ENCODE data around the gene RBM23.
A peak's percentile ranks its signal among the peaks of the same experiment; 100 is the strongest.
"Not testable (repeated sequence)": the region's sequence is repeated elsewhere in the genome, so short reads cannot be mapped to it uniquely, and the experiment has no call there.

Gene RBM23

DNA sequence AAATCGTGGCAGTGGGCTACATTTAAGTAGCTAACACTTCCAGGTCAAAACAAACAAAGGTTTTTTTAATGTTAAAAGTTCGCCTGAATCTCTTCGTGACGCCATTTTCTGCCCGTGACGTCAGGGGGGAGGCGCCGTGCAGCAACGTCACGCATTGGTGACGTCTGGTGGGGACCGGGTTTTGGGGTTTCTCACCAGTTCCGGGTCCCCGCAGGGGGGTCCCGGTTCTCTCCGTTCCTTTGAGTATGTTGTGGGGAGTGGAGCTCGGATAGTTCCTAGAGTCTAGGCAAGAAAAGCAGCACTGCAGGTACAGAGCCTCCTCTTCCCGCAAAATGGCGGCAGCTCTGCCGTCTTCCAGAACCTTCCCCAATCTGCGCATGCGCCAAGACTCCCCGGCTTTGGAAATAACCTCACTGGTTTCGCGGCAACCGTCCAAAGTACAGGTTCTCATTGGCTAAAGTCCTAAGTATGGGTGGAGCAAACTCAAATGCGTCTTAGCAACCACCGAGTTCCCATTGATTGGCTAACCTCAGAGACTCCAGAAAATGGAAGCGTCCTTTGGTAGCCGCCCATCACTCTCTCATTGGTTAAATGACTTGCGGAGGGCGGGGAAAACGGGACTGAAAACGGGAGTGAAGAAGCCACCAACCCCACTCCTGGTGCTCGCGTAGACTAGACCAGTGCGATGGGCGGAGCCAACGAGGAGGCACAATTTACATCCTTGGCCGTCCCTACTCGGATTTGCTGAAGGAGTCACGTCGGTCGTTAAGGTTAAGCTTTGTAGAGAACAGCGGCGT is at the start of gene RBM23:
Gene RBM23, minus strand, starts transcription at position 346 of the 797 bp plus-strand sequence.
- DNase-seq: peak; percentile 97 to 100

DNA sequence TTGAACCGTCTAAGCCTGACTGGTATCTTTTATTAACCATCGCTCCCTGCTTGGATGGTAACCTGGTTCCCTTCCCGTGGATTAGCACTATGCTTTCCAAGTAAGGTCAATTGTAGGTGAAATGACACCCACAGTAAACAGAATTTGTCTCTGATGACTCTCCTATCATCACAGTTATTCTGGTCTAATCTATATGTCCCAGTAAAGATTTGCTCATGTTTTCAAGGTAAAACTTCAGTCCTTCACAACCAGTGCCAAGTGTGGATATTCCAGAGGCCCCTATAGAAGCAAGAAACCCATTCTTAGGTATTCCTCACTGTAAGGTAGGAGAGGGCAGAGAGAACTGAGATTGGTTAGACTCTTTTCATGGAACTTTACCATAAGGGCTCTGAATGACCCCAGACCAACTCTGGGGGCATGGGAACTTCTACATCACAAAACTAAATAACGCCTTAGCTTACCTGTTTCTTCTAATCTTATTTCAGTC is 47.9 kb upstream of the RBM23 start:
- no peak for DNase-seq

- not testable (repeated sequence) for DNase-seq
These were observed 47.2 kb upstream of the RBM23 start for GRCh38 chr14:22965916-22966782.

- DNase-seq: no peak
These were observed 43.2 kb upstream of the RBM23 start for GRCh38 chr14:22962061-22962676.

DNA sequence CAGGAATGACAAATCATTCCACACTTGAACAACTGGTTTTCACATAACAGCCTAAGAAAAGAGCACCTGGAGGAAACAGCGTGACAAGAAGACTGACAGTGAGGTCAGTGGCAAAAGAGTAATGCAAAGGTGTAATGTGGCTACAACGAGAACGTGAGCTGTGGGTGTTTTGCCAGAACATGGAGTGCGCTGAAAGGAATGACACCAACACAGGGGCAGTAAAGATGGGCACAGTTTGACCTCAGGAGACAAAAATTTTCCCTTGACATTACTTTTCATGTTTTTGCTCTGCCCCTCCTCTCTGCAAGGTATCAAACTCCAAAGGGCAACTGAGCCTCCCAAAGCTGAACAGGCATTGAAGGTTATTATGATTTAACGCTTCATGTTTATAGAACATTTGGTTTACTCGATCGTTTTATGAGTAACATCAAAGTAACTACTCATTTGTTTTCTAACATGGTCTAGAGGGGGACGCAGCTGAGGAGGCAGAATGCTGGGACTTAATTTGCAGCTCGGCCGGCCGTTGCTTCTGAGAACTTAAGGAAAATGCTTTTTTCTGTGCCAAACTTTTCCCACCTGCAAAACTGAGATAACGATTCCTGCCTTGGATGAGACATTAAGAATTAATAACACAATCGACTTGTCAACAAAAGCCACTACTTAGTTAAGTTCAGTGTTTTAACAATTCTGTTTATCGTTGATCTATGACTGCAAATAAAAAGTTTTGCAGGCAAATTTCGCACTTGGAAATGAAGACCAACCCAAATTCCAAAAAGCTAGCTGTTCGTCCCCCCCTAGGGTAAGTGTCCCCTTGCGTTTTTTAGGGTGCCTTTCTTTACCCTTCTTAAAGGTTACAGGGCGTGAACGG is 37.0 kb upstream of the RBM23 start:
- no peak for DNase-seq

DNA sequence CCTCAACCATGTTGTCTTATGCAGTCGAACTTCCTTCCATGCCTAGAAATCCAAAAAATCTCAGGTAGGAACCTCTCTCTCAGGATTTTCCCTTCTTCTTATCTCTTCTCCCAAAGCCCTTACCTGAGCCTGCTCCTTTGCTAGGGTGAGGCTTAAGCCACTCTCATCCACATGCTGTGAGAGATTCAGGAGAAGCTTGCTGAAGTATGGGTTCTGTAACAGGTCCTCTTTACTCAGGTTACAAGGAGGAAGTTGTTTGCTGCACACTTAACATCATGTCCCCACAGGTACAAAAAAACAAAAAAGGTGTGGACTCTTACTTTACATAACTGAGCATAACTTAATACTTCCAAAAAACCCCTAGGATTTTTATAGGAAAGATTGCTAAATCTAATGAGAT is 33.5 kb upstream of the RBM23 start:
- DNase-seq: no peak

DNA sequence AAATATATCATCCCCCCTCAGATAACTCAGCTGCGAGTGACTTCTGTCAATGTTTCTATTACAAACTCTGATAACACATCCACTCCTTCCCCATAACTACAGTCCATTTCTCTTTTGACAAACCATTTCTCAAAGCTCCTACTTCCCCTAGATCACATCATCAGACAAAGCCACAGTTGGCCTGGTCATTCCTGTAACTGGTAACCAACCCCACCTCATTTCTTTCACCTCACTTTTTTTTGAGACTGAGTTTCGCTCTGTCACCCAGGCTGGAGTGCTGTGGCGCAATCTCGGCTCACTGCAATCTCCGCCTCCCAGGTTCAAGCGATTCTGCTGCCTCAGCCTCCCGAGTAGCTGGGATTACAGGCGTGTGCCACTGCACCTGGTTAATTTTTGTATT is 32.8 kb upstream of the RBM23 start:
- not testable (repeated sequence) for DNase-seq

GRCh38 chr14:22945642-22946041 is 26.7 kb upstream of the RBM23 start:
- DNase-seq: no peak

- DNase-seq: no peak
These were observed 20.7 kb upstream of the RBM23 start for GRCh38 chr14:22939684-22940083.

GRCh38 chr14:22935156-22935555 is 16.2 kb upstream of the RBM23 start:
- DNase-seq: no peak

GRCh38 chr14:22932146-22932545 is 13.2 kb upstream of the RBM23 start:
- DNase-seq: no peak

- DNase-seq: no peak
These were observed 11.0 kb upstream of the RBM23 start for GRCh38 chr14:22929961-22930364.

GRCh38 chr14:22929104-22929960 is 10.4 kb upstream of the RBM23 start, which contains the start of gene PRMT5:
TSS of gene PRMT5 (minus strand) at chr14:22929376. CDS start at chr14:22929361, 15 bp downstream.
- DNase-seq: peak; percentile 97 to 100

GRCh38 chr14:22928237-22929103 is 9.5 kb upstream of the RBM23 start:
- no peak for DNase-seq

- DNase-seq: no peak
These were observed 7.4 kb upstream of the RBM23 start for GRCh38 chr14:22926316-22926715.

- DNase-seq: no peak
These were observed 6.6 kb upstream of the RBM23 start for GRCh38 chr14:22925513-22925912.

DNA sequence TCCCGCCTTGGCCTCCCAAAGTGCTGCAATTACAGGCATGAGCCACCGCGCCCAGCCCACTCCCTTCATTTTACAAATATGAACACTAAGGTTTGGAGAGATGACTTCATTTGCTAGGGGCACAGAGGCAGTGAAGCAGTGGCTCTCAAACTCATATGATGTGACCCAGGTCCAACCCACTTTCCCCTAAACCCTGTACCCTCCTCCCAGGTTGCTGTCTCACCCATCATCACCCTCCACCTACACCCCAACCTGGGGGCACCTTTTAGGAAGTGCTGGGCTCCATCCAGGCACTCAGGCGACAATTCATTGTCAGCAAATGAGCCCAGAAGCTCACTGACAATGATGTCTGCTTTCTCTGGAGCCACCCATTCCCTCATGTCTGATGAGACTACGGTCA is 4.8 kb upstream of the RBM23 start:
- no peak for DNase-seq

GRCh38 chr14:22922294-22922693 is 3.3 kb upstream of the RBM23 start:
- no peak for DNase-seq

DNA sequence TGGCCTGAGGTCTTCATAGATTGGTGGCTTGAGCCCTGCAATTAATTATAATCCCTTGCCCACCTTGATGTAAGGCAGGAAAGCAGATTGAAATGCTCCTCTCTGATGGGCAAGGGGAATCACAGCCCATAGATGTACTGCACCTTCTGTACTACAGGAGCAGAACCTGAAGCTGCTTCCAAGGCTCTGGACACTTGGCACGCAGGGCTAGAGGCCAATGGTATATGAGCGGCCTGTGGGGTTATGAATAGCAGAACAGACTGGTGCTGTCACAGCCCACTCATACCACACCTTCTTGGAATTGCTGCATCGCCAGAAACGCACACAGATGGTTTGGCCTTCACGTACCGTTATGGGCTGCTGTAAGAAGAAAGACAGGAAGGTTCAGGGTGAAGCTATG is 1.7 kb upstream of the RBM23 start:
- DNase-seq: no peak

- DNase-seq: no peak
These were observed 612 bp upstream of the RBM23 start for GRCh38 chr14:22919601-22919921.

All from bone marrow (tissue), 2 donors.